ENCODE results near the gene DPP4. TPM values are rescaled to one million over a fixed set of nuclear protein-coding genes. Genes with fewer than 3 reads are reported as not detected.
"Not testable (repeated sequence)": the region's sequence is repeated elsewhere in the genome, so short reads cannot be mapped to it uniquely, and the experiment has no call there.

The DPP4 gene
- polyA plus RNA-seq, 4 donors = 109 to 130 (median 113) TPM

DNA sequence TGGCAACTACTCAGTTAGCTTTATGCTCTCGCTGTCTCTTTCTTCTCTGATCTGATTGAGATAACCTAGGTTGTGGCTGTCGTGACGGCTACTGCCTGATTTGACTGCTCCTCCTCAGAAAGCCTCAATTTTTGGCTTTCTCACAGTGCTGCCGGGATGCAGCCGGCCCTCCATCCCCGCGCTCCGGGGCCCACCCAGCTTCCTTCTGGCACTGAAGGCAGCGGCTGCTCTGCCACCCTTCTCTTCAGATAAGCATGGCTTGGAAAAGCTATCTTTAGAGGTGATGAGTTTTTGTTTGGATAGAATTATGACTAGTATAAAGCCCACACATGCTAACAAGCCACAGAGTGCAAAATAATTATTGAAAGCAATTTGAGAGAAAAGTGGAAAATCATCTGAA is 102.5 kb downstream of the DPP4 start:
- no peak for DNase-seq (ENCODE audit: low read depth in 4 of 4, low spot score in 2 of 4)

DNA sequence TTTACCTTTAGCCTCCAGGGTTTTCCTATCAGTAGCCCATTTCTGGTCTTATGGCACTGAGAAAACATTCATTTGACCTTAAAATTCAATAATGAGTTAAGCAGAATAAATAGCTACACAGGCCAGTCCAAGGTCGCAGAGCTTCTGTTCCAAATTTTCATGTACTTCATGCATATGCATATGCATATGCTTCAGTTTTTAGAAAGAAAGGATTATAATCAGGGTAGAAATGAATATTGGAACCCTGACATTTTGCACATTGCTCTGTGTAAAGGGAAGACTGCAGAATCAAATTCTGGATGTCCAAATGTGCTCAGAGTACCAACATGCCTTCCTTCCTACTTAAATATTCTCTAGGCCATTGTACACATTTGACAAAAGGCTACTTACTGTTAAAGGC is 104.9 kb downstream of the DPP4 start:
- DNase-seq (ENCODE audit: low read depth in 4 of 4, low spot score in 2 of 4) = no peak

DNA sequence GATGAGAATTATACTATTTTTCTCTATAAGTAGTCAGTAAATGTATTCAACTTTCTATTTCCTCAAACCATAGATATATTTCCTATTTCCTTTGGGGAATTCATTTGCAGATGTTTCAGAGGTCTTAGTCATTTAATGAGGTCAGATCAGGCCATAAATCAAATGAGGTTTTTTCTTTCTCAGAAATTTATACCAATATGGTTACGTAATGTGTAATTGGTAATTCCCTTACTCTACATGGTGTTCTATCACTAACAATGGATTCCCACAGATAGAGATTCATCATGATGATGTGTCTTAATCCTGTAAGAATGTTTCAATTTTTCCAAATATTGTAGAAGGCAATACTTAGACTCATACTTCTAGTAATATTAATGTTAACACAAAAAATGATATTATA is 108.0 kb downstream of the DPP4 start:
- no peak for DNase-seq (ENCODE audit: low read depth in 4 of 4, low spot score in 2 of 4)

DNA sequence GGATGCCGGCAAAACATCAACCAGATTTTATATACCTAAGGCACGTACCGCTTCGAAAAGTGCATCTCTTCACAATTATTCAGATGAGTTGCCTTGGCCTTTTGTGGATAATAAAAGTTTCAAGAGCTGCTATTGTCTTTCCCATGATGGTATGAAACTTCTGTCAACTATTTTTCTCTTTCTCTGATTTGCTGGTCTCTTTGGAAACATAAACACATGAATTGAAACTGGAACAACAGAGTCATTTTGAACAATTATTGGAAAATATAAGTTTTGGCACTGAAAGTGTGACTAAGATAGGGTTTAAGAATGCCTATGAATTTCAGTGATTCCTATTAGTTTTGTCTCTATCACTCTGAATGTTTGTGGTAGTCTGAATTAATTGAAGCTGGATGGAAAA is 109.9 kb downstream of the DPP4 start:
- DNase-seq (ENCODE audit: low read depth in 4 of 4, low spot score in 2 of 4) = no peak

DNA sequence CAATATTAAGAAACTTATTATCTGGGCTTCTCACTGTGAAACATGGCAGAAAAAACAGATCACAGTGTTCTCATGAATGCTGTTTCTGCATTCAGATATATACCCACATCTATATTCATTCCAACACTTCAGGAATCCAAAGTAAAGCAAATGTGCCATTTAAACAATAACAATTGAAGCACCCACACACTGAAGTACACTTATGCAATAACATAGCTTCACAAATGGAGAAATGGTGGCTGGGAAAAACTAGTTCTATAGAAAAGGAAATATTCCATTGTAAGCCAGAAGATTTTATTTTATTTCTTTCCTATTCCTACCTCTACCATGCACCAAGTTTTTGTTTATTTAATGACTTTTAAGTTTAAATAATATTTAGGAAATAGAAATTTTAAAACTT is 111.9 kb downstream of the DPP4 start:
- DNase-seq (ENCODE audit: low read depth in 4 of 4, low spot score in 2 of 4) = no peak

DNA sequence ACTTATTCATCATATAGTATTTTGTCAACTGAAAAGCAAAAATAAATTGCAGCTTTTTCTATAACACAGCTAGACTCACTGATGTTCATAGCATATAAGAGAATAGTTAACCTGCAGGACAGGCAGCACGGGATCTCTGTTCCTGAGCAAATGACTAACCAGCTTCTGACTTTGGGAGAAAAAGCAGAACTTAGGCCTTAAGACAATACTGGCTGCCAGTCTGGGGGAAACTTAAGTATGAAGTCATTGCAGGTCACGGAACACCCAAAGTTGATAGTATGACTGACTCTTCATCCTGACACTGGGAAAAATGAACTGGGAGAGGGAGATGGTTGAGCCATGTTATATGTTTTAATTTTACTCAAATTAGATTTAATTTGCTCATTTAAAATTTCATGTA is 113.0 kb downstream of the DPP4 start:
- DNase-seq (ENCODE audit: low read depth in 4 of 4, low spot score in 2 of 4) = no peak

DNA sequence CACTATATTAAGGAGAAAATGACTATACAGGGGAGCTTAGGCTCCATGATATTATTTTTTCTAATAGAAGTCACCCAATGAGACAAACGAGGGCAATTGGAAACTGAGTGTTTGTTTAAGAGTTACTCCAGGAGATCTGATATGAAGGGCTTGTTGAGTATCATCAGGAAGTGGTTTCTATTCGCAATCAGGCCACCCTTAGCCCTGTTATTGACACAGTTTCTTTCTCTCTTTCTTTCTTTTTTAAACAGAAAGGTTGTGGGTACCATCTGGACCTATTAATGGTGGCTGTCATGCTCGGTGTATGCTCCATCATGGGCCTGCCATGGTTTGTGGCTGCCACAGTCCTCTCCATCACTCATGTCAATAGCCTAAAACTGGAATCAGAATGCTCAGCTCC is 117.3 kb downstream of the DPP4 start:
- no peak for DNase-seq (ENCODE audit: low read depth in 4 of 4, low spot score in 2 of 4)

DNA sequence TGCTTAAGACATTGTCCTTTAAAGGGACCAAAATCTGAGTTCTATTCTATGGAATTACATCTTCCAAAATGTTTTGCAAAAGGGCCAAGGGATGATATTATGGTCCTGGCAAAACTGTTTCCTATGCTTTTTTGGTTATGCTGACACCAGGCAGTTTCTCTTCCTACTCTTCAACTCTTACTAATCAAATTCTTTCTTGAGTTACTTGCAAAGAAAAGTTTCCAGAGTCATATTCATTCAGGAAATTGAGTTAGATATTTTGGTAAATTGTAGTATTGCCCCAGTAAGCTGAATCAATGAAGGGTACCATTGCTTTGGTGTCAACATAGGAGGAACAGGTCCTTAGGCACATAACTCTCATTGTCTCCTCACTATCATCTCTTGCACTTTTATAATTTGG is 118.8 kb downstream of the DPP4 start:
- DNase-seq (ENCODE audit: low read depth in 4 of 4, low spot score in 2 of 4) = no peak

DNA sequence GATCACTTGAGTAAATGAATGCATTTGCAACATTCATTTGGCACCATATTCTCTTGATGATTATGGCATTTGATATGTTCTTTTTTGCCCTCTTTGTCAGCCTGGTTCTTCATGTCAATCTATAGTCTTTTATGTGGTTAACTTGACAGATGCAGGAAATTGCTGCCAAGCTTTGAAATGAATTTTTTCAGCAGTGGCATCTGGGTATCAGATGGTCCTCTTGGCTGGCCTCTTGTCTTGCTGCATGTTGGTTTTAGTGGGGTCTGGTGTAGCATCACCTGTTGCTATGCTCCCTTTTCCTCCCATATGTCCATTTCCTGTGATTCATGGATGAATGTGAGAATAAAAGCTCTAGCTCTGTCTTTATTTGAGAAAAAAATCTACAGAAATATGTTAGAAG is 119.9 kb downstream of the DPP4 start:
- no peak for DNase-seq (ENCODE audit: low read depth in 4 of 4, low spot score in 2 of 4)

DNA sequence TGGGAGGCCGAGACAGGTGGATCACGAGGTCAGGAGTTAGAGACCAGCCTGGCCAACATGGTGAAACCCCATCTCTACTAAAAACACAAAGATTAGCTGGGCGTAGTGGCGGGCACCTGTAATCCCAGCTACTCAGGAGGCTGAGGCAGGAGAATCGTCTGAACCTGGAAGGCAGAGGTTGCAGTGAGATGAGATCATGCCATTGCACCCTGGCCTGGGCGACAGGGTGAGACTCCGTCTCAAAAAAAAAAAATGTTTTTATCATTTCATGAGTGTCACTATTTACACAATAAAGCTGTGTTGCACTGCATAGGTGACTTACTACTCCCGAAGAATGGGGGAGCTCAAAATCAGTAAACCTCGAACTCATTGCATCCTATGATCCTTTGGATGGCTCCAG is 120.6 kb downstream of the DPP4 start:
- not testable (repeated sequence) for DNase-seq (ENCODE audit: low read depth in 4 of 4, low spot score in 2 of 4)

DNA sequence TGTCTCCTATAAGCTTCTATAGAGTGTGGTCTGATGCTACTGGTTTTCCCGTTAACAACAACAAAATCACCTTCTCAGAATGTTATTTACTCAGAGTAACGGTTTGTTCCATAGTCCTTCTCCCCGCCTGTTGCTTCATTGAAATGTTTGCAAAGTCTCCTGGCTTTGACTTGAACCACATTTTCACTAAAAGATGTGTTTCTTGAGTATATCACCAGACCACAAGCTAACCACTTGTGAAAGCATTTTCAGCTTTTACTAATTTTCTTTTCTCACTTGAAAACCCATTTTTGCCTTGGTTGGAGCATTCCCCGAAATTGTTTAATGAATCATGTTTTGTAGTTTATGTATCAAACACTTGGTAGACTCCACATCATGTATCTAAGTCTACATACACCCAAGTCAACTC is 121.2 kb downstream of the DPP4 start:
- DNase-seq (ENCODE audit: low read depth in 4 of 4, low spot score in 2 of 4) = no peak

DNA sequence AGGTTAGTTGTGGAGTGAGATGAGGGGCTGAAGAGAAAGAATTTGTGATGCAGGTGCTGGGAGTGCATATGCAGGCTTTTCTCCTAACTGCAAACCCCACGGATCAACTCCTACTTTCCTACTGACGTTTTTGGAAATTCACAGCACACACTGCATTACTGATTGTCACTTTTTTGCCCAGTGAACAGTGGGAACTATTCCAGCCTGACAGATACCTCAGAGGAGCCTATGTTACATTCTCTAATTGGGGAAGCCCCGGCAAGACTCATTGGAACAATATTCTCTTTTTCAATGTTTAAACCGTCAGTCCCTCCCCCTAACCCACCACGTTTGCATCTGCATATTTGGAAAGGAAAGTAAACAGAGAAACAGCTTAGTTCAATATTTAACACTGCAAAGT is 126.2 kb downstream of the DPP4 start:
- DNase-seq (ENCODE audit: low read depth in 4 of 4, low spot score in 2 of 4) = no peak

DNA sequence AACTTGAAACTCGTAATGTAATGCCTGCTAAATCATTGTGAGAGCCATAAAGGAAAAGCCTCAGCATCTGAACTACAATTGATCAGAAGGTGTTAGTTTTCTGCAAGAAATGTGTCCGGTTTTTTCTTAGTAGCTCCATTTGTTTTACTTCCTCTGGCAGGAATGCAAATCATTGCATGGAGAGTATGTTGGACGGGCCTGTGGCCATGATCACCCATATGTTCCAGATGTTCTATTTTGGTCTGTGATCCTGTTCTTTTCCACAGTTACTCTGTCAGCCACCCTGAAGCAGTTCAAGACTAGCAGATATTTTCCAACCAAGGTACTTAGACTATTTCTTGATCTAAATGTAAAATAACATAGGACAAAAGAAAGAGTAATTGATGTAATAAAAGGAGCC is 126.6 kb downstream of the DPP4 start:
- DNase-seq (ENCODE audit: low read depth in 4 of 4, low spot score in 2 of 4) = no peak

DNA sequence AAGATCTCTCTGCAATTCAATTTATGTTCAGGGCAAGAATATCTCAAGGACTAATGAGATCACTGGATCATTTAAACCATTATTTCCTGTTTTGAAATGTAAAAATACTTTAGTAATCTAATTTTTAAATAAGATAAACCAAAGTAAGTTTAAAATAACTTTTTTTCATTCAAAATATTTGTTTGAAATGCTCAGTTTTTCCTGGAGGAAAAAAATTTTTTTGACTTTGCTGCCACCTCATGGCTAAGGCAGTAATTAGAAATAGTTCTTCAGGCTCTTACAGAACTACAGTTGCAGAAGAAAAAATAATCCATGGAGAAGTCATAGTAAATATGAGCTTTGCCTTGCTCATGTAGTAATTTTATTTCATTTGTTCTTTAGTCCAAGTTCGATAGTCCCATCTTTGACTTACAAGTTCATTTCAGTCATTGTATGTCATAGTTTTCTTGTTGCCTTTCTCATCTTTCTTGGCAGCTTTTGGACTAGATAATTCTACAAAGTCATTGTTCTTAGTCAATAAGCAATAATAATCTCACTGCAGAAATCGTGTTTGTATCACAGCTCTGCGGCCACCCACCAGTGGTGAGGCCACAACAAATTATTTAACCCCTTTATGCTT is 127.4 kb downstream of the DPP4 start:
- DNase-seq (ENCODE audit: low read depth in 4 of 4, low spot score in 2 of 4) = peak in 1 of 4 donors; percentile 16

DNA sequence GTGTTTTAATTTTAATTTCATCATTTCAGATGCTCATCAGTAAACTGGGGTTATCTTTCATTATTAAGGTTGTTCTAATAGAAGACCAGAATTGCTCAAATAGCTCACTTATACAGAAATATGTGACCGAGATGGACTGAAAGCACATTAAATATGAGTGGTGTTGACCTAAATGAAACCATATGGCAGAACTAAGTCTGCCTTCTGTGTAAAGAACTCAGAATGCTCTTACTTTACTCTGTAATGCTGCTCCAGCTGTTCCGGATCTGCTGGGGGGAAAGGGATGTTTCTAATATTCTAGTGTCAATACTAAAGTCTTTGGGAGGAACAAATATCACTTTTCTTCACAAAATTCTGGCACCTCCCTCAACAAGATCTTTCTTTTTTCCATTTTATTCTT is 131.0 kb downstream of the DPP4 start:
- no peak for DNase-seq (ENCODE audit: low read depth in 4 of 4, low spot score in 2 of 4)

Other genes starting within 250 kb of the DPP4 start
- gene GCG, start 78.0 kb upstream of the DPP4 start, polyA plus RNA-seq (ENCODE audit: insufficient read length in 4 of 4) = not detected
- gene FAP, start 169.2 kb upstream of the DPP4 start, polyA plus RNA-seq (ENCODE audit: insufficient read length in 4 of 4) = 10 to 100 TPM; 11.1 to 19.3 (median 12.3) TPM
- 1 to 10 TPM; 5.9 to 9.2 (median 6.3) TPM for gene IFIH1, start 244.5 kb upstream of the DPP4 start, polyA plus RNA-seq (ENCODE audit: insufficient read length in 4 of 4)